G401 (cell line): ENCODE measurements around the gene TDO2. TPM values are rescaled to one million over a fixed set of nuclear protein-coding genes. Genes with fewer than 3 reads are reported as not detected.
"Not testable (repeated sequence)": the region's sequence is repeated elsewhere in the genome, so short reads cannot be mapped to it uniquely, and the experiment has no call there.

ENCODE experiments used
- DNase-seq: peaks from one replicate; pipeline ENCODE4 v3.0.0-alpha.2; 2015; ENCODE audit warnings: low spot score
- in situ Hi-C: cut with HindIII; loops from 2 replicates; pipeline ENCODE4 v1.10.0; 2016; ENCODE audit warnings: low sequenced_read_pairs, mixed read lengths
- total RNA-seq: library from RNA; depleted of rRNA; stranded (reverse); fragments of >200 nt; shearing (Covaris generic); gene quantifications from 2 replicates; pipeline ENCODE4 v1.2.3, GENCODE V29; 2014; rRNA removed

Gene TDO2
- total RNA-seq = 29.7 and 45.9 TPM in 2 replicates

DNA sequence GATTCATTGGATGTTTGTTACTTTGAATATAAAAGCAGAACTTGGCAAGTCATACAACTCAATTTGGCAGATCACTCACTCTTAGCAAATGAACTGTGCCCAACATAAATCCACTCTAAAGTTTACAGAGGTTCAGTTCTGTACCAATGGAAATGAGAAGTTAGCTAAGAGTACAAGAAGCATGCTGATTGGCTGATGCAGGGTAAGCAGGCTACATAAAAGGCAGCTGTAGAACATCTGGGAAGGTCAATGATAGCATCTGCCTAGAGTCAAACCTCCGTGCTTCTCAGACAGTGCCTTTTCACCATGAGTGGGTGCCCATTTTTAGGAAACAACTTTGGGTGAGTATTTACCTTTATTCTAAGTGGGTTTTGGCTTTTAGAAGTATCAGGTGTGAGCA is at the start of gene TDO2:
TDO2 (plus strand) TSS at position 244 of the 400 bp plus-strand sequence; CDS start at position 307, 63 bp downstream.
- DNase-seq = no peak
- in situ Hi-C loops = no loop called here

DNA sequence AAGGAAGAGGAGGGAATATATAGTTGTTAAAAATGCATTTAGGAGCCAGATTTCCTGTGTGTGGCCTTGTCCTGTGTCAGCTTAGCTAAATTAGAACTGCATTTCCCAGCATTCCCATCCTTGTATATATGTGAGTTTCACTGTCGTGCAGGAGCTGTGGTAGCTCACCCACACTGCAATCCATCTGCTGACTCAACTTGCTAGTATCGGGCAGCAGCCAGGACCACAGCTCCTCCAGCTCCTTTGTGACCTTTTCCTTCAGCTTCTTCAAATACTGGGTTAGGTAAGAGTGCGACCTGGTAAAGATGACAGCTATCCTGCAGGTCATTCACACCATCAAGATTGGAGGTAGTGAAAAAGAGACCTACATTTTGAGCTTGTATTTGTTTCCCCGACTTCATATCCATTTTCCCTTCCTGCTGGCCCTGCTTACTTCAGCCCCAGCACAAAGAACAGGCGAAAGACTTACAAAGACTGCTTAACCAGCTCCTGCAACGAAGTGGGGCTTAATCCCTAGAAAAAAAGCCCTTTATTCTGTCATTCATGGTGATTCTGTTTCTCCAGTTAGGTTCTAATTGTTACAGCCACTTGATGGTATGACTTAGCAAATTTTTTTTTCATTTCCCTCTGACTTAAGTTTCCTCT is 48.8 kb upstream of the TDO2 start:
- no peak for DNase-seq
- in situ Hi-C loops = no loop called here

DNA sequence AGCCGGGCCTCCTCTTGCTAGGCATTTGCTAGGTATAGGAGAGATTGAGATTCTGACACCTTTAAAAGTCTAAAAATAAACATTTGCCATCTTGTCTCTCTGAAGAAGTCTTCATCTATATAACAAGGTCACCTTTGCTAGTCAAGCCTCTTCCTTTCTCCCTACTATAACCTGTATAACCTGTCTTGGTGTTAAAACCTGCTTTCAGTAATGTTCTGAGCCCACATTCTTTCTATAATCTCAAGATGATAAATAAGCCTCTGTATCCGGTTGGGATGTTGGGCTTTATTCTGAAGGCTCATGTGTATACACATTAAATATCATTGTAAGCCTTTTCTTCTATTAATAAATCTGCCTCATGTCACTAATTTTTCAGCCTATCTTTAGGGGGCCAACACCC is 47.6 kb upstream of the TDO2 start:
- DNase-seq = no peak
- in situ Hi-C loops = no loop called here

DNA sequence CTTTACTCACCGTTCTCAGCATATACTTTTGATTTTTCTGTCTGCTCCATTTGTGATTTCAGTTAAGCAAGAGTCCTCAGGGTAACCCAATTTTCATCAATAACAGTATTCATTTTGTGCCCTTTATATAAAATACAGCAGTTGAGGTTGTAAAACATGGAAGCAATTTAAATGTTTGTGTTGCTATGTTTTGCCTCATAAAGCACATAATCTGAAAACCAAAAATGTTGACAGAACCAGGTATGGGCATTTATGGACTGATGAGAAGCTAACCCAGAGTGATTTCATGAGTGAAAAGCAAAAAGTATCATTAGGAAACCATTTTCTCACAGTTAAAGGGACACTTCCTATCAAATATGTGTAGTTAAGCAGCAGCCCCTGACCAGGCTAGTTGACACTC is 37.3 kb upstream of the TDO2 start, which contains the start of gene ASIC5:
ASIC5 (minus strand) TSS at position 101 of the 400 bp plus-strand sequence; CDS start at position 50, 51 bp downstream.
- no peak for DNase-seq
- in situ Hi-C loops = no loop called here

DNA sequence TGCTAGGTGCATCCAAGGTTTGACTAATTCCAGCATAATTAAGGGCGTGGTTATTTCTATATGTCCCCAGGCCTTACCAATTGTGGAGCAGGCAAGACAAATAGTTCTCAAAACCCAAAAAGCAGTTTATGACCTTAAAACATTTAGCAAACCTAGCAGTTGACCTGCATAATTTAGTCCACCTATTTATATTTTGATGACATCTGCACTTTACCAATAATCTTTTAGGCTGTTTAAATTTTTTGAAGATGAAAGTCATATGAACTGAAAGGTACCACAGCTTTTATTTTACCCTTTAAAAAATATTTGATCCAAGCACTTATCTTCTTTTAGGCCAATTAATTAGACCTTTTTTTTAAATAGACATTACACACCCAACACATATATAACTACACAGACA is 27.6 kb upstream of the TDO2 start:
- in situ Hi-C loops = no loop called here
- DNase-seq = no peak

DNA sequence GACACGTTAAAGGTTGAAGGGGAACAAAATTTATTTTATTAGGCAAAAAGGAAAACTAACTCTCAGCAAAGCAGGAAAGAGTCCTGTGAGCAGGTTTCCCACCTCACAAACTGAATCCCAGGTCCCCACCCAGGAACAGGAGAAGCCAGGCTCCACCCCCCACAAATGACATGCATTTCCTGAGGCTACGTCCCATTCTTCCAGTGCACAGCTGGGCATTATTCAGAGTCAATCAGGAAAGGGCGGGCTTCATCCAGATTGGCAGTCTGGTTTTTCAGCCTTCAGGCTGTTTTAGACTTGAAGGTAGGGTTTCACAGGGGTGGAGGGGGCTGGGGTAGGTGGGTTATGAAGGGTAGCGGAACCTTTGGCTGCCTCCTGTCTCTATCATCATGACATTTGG is 25.5 kb upstream of the TDO2 start:
- no peak for DNase-seq
- in situ Hi-C loops = no loop called here

DNA sequence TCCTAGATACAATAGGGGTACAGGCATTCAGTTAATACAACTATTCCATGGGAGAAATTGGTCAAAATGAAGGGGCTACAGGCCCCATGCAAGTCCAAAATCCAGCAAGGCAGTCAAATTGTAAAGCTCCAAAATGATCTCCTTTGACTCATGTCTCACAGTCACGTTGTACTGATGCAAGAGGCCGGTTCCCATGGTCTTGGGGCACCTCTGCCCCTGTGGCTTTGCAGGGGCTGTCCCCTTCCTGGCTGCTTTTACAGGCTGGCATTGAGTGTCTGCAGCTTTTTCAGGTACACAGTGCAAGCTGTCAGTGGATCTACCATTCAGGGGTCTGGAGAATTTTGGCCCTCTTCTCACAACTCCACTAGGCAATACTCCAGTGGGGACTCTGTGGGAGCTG is 24.9 kb upstream of the TDO2 start:
- in situ Hi-C loops = no loop called here

GRCh38 chr4:155879767-155880166 is 23.7 kb upstream of the TDO2 start:
- in situ Hi-C loops = no loop called here
- DNase-seq = no peak

More for the DNA sequence above, 24.9 kb upstream of the TDO2 start:
- DNase-seq = no peak

DNA sequence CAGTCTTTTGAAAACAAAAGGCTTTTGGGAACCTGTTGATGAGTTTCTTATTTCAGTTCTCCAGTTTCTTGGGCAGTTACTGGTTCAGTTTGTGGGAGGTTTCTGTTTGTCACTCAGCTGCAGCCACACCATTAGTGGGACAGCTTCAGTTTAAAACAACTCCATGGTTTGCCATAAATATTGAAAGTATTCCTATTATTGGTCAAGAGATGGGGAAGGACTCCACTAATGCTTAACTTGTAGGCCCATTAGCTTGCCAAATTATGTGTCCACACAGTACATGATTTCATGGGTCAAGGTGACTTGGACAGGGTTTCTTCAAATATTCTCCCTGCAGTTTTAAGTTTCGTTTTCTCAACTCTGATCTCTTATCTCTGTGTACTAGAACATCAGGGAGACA is 21.9 kb upstream of the TDO2 start:
- no peak for DNase-seq
- in situ Hi-C loops = no loop called here

- in situ Hi-C loops = no loop called here
- DNase-seq = no peak
These were observed 19.6 kb upstream of the TDO2 start for GRCh38 chr4:155883895-155884294.

GRCh38 chr4:155885666-155886065 is 17.8 kb upstream of the TDO2 start:
- no peak for DNase-seq
- in situ Hi-C loops = no loop called here

- in situ Hi-C loops = no loop called here
- DNase-seq = no peak
These were observed 16.5 kb upstream of the TDO2 start for GRCh38 chr4:155887045-155887444.

- DNase-seq = no peak
- in situ Hi-C loops = no loop called here
These were observed 15.5 kb upstream of the TDO2 start for GRCh38 chr4:155887847-155888570.

GRCh38 chr4:155889031-155889793 is 14.3 kb upstream of the TDO2 start:
- in situ Hi-C loops = no loop called here
- DNase-seq = no peak

DNA sequence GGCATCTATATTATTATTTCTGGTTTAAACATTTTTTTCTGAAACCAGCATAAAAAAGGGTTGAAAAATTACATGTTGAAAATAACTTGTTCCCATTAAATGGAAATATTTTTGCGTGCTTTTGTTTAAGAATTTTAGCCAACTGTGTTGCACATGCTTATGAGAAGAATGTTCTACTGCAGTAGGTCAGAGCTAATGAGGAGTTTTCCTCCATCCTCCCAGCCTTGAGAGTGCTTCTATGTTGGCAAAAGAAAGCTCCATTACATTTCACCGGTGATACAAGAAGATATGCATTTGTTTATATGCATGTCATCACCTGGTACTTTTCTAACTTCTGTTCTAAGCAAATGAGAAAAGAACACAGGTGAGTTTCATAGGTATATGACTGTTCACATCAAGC is 13.6 kb upstream of the TDO2 start:
- in situ Hi-C loops = no loop called here

GRCh38 chr4:155891058-155891457 is 12.4 kb upstream of the TDO2 start:
- in situ Hi-C loops = no loop called here
- DNase-seq = no peak

More for the DNA sequence above, 13.6 kb upstream of the TDO2 start:
- no peak for DNase-seq

- DNase-seq, in situ Hi-C loops: not testable (repeated sequence)
These were observed 5.1 kb upstream of the TDO2 start for GRCh38 chr4:155898371-155898770.

GRCh38 chr4:155899891-155900290 is 3.6 kb upstream of the TDO2 start:
- DNase-seq = no peak
- in situ Hi-C loops = no loop called here

- DNase-seq = no peak
- in situ Hi-C loops = no loop called here
These were observed 3.1 kb upstream of the TDO2 start for GRCh38 chr4:155900381-155900780.

GRCh38 chr4:155901013-155901412 is 2.5 kb upstream of the TDO2 start:
- in situ Hi-C loops = no loop called here
- no peak for DNase-seq
